T-helper 2 cell treated with Interferon-gamma antibody and Interleukin-4, amounts not matched to agents 100 ng/mL and 5 ng/mL, for 36 hours (primary cell): ENCODE measurements around the gene UFD1. TPM values are rescaled to one million over a fixed set of nuclear protein-coding genes. Genes with fewer than 3 reads are reported as not detected.
"Not testable (repeated sequence)": the region's sequence is repeated elsewhere in the genome, so short reads cannot be mapped to it uniquely, and the experiment has no call there.

Experiments
- intact Hi-C: fragments of 100-400 bp; cut with micrococcal nuclease; formaldehyde crosslinking; loops from one replicate; pipeline ENCODE4 v1.15.1; 2023
- total RNA-seq: library from RNA; stranded (reverse); gene quantifications from 2 replicates; pipeline ENCODE4 v1.2.3, GENCODE V29; 2022

UFD1 gene
- total RNA-seq, 1 donor from 2014 or later: 108 TPM

DNA sequence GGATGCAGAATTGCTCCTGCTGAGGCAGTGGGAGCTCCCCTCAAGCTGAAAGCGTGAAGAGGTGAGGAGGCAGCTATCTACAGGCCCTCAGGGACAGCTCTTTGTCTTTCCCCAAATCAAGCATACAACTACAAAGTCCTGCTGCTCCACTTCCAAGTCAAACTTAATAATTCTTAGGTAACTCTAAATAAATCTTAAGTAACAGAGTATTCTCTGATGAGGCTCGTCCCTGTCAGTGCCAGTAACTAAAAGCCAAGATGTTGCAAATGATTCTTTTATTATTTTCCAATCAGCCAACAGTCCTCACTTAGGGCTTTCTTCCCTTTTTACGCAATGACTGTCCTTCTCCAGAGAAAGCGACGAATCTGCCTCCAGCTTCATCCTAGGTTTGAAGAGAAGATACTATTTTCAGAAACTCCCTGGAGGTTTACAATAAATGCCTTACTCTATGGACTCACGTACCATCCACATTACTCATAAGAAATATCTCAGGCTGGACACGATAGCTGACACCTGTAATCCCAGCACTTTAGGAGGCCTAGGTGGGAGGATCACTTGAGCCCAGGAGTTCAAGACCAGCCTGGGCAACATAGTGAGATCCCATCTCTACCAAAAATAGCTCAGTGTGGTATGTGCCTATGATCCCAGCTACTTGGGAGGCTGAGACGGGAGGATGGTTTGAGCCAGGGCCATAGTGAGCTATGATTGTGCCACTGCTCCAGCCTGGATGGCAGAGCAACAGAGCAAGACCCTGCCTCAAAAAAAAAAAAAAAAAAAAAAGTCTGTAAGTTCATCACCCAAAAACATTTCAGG is 28.4 kb downstream of the UFD1 start:
- intact Hi-C loops: no loop called here

DNA sequence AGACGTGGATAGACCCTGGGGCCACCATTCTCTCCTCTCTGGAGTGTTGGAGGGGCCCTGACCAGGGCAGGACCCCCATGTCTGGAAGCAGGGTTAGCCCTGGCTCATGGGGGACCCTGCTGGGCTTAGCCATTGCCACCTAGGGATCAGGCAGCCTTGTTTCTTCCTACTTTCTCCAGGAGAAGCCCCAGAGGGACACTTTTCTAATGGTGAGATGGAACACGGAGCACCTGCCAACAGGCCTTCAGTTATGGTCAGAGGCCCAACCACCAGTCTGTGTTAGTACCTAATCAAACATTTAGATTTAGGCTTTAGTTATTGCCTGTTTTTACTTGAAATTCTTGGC is 29.6 kb downstream of the UFD1 start:
- intact Hi-C loops: loop anchor here (10.0 kb wide), 1 partner anchor 405 kb away; the partner anchor contains the start of genes GNB1L and RTL10

DNA sequence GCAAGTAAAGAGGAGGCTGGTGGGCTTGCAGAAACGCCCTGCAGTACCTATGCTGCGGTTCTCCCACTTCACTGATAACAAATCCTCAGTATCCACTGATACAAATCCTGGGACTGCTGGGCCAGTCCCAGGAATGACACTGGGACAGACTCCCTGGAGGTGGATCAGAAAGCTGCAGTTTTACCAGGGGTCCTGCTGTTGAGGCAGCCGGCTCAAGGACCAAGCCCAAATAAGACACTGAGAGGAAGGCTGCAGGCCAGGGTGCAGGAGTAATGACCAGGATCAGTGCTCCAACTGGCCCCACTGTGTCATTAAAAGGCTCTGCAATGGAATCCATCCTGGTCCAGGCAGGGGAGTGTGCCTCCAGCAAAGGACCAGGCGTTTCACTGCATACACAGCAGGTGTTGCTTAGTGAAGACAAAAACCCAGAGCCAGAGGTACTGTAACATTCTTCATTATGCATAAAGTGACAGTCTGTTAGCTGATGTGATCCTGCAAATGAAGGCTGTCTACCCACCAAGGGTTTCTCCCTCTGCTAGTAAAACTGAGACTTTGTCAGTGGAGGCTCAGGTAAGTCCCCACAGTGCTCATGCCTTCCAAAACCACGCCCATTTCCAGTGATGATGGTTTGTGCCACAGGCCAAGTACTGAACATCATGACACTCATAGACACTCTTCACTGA is 30.1 kb downstream of the UFD1 start:
- intact Hi-C loops: loop anchor here (10.0 kb wide), 1 partner anchor 406 kb away; the partner anchor contains the start of genes GNB1L and RTL10

DNA sequence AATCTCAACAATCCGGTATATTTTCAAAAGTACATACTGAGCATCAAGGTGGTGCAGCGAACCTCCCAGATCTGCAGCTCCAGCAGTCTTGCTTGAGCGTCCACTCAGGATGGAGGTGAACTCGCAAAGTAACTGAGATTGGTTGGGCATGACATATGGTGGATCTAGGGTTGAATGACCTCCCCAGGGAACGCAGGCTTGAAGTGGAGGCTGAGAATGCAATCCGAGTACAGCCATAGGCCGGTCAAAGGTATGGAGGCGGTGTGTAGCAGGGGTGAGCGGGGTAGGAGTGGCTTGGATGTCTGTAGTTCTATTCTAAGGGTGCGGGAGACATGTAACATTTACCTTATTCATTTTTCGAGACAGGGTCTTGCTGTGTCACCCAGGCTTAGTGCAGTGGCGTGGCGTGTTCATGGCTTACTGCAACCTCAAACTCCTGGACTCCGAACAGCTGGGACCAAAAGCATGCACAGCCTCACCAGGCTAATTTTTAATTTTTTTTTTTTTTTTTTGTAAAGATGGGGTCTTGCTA is 30.9 kb downstream of the UFD1 start:
- intact Hi-C loops: loop anchor here (10.0 kb wide), 1 partner anchor 407 kb away; the partner anchor contains the start of genes GNB1L and RTL10

DNA sequence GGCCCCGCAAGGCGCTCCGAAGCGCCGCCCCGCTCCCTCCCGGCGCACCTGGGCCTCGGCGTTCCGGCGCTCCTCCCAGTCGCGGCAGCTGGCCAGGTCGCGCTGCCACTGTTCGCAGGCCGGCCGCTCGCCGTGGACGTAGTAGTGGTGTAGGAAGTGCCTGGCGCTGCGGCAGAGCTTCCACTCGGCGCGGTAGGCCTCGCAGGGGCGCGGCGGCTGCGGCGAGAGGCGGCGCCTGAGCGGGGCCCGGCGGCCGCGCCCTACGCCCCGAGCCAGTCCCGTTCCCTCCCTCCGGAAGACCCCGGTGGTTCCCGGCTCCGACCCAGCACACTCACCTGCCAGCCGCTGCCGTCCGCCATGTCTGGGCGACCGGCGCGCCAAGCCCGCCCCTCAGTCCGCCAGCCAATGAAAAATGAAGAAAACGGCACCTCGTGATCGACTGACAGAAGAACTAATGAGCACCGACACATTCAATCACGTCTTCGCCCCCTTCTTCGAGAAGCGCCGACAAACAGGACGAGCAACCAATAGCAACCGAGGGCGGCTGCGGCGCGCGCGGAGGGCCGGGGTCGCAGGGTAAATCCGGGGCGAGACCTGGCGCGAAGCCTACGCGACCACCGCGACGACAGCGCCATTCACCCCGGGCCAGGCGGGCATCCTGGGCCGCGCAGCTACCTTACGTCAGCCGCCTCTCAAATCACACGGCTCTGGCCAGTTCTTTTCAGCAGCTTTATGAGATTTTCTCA is 31.5 kb downstream of the UFD1 start, which contains the start of gene C22orf39:
C22orf39 (minus strand) TSS at position 382 of the 746 bp plus-strand sequence; CDS start at position 359, 23 bp downstream.
- intact Hi-C loops: loop anchor here (1.0 to 10.0 kb wide), 5 partner anchors 15 to 407 kb away; partner anchors contain the start of genes CDC45, ESS2, GNB1L and MRPL40

DNA sequence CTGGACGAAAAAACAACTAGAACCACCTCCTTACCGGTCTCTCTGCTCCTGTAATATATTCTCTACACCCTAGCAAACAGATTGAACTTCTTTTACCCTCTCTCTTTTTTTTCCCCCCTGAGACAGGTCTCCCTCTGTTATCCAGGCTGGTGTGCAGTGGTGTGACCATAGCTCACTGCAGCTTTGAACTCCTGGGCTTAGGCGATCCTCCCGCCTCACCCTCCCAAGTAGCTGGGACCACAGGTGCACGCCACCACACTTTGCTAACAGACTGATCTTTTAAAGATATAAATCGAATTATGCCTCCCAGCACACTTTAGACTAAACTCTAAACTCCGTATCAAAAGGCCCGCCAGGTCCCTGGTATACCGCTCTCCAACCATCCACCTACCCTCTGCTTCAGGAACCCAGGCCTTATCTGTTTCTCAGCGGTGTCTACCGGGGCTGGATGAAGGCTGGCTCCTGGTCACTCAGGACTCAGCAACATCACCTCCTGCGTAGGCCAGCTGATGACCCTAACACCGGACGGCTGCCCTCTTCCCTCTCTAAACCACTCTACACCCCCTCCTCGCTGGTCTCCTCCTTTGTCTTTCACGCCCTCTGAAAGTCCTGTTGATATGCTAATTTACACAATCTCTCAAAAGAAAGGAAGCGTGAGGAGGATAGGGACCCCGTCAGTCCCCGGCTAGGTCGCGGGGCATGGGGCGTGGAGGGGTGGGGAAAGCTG is 32.2 kb downstream of the UFD1 start:
- intact Hi-C loops: loop anchor here (1.0 to 10.0 kb wide), 5 partner anchors 14 to 408 kb away; partner anchors contain the start of genes CDC45, ESS2, GNB1L and MRPL40

GRCh38 chr22:19445279-19445982 is 33.6 kb downstream of the UFD1 start:
- intact Hi-C loops: loop anchor here (10.0 kb wide), 1 partner anchor 409 kb away; the partner anchor contains the start of genes GNB1L and RTL10

- intact Hi-C loops: loop anchor here (10.0 kb wide), 1 partner anchor 411 kb away; the partner anchor contains the start of genes GNB1L and RTL10
Observed at GRCh38 chr22:19443544-19444211, 35.3 kb downstream of the UFD1 start.

DNA sequence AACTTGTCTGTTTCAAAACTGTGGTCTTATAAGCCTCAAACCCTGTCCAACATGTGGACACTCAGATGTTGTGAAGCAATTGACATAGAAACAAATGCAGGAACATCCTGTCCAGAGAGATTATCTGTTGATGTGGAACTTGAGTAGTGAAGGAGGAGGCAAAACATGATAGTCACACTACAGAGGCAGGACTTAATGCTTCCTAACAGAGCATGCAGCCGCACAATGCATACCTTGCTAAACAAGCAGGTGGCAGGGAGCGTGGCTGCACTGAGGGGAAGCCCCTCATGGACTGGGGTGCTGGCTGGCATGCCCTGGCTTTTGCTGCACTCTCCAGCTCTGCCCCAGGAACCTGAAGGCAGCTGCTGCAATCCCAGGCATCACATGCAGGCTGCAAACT is 36.8 kb downstream of the UFD1 start:
- intact Hi-C loops: loop anchor here (10.0 kb wide), 1 partner anchor 413 kb away; the partner anchor contains the start of genes GNB1L and RTL10

DNA sequence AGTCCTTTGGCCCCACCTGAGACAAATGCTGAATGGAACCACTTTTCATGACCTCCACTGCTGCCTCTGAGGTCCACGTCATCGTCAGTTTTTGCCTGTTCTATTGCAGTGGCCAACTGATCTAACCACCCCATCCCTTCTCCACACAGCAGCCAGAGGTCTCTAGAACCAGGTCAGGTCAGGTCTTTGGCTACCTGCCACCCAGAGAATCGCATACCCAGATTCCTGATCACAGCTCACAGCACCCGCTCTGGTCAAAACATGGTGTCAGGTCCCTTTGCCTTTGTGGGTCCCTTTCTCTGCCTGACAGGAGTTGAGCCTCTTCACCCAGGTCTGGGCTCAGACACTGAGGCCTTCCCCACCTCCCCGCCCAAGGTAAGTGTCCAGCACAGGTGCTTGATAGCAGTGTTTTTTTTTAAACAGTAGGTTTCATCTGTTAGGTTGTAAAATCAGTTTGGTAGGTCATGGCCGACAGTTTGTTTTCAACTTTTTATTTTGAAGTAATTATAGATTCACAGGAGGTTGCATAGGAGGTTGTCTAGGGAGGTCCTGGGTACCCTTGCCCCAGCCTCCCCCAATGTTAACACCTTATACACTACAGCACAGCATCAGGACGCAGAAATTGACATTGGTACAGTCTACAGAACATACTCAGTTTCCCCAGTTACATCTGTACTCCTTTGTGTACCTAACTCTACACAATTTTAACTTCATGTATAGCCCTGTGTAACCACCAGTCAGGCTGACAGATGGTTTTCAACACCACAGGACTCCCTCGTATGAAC is 38.4 kb downstream of the UFD1 start:
- intact Hi-C loops: loop anchor here (10.0 kb wide), 1 partner anchor 414 kb away; the partner anchor contains the start of genes GNB1L and RTL10

DNA sequence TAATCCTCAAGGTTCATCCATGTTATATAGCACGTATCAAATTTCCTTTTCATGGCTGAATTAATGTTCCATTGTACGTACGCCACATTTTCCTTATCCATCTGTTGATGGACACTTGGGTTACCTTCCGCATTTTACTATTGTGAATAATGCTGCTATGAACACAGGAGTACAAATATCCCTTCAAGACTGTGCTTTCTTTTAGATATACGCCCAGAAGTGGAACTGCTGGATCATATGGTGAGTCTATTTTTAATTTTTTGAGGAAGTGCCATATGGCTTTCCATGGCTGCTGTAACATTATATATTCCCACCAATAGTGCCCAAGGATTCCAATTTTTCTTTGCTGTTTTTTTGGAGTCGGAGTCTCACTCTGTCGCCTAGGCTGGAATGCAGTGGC is 40.7 kb downstream of the UFD1 start:
- intact Hi-C loops: no loop called here

GRCh38 chr22:19436444-19437161 is 42.4 kb downstream of the UFD1 start:
- intact Hi-C loops: not testable (repeated sequence)

DNA sequence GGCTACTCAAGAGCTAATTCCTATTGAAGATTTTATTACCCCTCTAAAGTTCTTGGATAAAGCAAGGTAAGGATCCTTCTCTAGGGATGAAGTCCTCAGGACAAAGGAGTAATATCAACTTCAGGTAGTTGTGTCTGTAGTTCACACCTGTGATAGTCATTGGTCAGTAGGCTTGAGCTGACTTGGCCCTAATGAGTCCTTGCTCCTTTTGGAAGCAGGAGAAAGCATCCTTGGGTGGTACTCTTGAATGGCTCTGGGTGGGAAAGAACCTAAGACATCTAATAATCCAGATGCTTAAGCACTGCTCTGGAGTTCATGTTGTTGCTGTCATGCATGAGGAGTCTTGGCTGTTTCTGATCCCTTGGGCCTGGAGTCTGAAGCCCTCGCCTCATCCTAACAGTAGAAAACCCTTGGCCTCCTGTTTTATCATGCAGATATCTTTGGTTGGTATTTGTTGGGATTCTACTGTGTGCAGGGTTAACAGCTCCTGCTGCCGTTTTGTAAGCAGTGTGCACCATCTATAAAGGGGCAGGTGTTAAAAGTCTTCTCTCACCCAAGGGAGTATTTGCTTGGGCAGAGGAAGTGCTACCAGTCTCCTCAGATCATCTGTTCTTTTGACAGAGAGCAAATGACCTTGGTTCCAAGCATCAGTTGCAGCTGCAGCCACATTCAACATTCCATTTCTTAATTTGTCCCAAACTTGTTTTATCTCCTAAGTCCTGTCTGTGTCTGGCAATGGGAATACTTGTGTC is 44.0 kb downstream of the UFD1 start:
- intact Hi-C loops: loop anchor here (5.0 kb wide), 1 partner anchor 143 kb away; the partner anchor contains the start of gene CLTCL1

DNA sequence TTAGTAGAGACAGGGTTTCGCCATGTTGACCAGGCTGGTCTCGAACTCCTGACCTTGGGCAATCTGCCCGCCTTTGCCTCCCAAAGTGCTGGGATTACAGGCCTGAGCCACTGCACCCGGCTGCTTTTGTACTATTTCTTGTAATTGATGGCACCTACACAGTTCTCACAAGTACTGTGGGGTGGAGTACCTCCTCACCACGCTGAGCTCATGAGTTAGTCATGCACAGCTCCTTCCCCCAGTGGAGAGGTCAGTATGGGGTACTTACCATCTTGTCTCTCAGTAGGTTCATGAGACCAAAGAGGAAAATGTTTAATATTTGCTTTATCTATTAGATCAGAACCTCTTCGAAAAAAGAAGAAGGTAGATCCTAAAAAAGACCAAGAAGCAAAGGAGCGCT is 44.6 kb downstream of the UFD1 start:
- intact Hi-C loops: loop anchor here (5.0 kb wide), 1 partner anchor 142 kb away; the partner anchor contains the start of gene CLTCL1

DNA sequence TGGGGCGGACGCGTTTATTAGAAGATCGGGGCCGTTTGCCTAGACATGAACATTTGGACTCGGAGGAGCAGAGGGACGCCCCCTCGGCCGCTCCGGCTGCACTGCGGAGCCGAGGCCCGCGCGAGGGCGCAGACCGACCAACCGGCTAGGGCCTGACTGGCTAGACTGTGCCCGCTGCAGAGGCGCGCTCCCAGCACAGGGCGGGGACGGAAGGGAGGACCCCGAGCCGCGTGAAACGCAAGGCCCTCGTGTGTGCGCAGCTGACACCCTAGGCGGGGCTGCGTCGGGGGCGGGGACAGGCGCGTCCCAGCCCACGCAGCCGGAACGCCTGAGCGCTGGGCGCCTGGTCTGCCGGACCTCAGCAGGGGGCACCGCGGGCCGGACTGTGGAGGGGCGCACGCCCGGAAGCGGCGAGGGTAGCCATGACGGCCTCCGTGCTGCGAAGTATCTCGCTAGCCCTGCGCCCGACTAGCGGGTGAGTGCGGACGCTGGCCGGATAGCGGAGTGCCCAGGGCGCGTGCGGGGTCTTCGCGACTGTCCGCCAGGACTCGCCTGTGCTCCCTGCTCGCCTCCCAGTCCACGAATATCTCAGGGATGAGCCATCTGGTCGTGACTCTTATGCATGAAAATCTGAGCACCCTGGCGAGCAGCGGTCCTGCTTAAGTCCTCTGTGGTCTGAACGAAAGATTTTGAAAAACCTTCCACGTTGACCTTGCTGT is 46.7 kb downstream of the UFD1 start, which contains the start of gene MRPL40:
MRPL40 (plus strand) TSS at position 413 of the 719 bp plus-strand sequence; CDS start at position 423, 10 bp downstream.
- intact Hi-C loops: loop anchor here (1.0 to 5.0 kb wide), 4 partner anchors 15 to 253 kb away; partner anchors contain the start of genes C22orf39, CDC45, CLTCL1 and SLC25A1
